Mesenteric fat pad (tissue), 1 donor: ENCODE data around the gene OPHN1. TPM values are rescaled to one million over a fixed set of nuclear protein-coding genes. Genes with fewer than 3 reads are reported as not detected.

Experiments
- DNase-seq: peaks from one replicate; pipeline ENCODE4 v3.0.0-alpha.2; 2020; ENCODE audit warnings: low spot score
- total RNA-seq: library from RNA; stranded (reverse); fragmentation: NEBNext Ultra II Directional; extraction: Animal tissue kit (Norgen Biotek cat#: 25700); gene quantifications from one replicate; pipeline ENCODE4 v1.2.1, GENCODE V29; 2021
- donor health status: DM: yes; HTN: yes; CAD: no.

The OPHN1 gene
- total RNA-seq, 1 donor from 2014 or later: 4.8 TPM

GRCh38 chrX:68254738-68255645 is 178.3 kb downstream of the OPHN1 start:
- DNase-seq: no peak

GRCh38 chrX:68252664-68253063 is 180.6 kb downstream of the OPHN1 start:
- DNase-seq: no peak

- DNase-seq: no peak
Measured at GRCh38 chrX:68249903-68250302, 183.4 kb downstream of the OPHN1 start.

- no peak for DNase-seq
Measured at GRCh38 chrX:68249401-68249831, 183.9 kb downstream of the OPHN1 start.

DNA sequence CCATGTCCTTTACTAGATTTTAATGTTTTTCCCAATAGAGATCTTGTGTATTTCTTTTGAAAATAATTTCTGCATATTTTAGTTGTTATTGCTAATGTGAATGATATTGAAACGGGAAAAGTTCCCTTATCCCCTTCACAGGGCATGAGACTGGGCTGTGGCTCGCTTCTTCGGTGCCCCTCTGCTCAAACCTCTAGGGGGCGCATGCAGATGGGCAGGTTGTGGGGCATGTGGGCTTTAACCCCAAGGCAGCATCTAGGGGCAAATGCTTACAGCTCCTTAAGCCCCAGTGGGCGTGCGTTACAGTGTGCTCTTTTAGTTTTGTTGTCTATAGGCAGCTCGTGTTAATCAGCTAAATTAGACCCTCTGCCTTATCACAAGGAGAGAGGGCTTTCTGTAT is 194.7 kb downstream of the OPHN1 start:
- no peak for DNase-seq

DNA sequence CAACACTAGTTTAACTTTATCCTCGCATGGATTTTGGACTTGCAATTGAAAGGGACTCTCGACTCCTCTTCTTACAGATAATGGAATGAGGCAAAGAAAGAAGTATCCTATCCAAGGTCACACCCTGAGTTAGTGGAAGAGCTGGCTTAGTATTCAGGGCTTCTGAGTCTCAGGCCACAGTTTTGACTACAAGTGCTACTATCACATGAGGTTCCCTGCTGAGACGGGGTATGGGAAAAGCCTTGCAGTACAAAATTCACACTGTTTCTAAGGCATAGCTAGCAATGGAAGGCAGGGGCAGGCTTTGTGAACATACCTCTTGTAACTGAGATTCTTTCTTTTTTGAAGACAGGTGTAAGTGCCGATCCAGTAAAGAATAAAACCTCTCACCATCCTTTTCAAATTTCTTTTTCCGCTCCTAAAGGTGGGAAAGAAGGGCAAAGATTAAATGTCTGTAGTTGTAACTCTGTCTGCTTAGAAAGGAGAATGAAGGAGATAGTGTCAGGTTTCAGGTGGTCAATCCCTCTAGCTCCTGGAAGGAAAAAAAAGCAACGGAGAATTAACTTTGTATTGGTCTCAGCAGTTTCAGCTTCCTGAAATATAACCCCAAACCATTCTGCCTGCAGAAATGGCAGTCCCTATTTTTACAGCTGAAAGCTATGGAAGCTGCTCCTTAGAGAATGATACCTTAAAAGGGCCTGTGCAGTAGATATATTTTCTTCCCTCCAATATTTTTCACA is 199.0 kb downstream of the OPHN1 start:
- no peak for DNase-seq

DNA sequence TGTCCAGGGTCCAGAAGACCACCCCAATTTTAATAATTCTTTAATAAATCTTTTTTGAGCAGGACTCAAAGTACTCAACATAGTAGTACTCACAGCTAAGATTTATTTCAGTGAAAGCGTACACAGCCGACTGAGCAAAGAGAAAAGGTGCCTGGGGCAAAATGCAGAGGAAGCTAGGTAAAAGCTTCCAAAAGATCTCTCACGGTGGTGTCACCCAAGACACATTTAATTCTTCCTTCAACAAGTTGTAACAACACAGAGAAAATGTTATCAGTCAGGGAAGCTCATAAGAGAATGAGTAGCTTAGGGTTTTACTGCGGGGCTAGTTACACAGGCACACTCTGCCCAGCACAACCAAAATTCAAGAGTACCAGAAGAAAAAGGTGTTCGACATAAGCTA is 201.1 kb downstream of the OPHN1 start:
- no peak for DNase-seq

- no peak for DNase-seq
Measured at GRCh38 chrX:68209008-68209407, 224.3 kb downstream of the OPHN1 start.

GRCh38 chrX:68204521-68205038 is 228.7 kb downstream of the OPHN1 start:
- no peak for DNase-seq

DNA sequence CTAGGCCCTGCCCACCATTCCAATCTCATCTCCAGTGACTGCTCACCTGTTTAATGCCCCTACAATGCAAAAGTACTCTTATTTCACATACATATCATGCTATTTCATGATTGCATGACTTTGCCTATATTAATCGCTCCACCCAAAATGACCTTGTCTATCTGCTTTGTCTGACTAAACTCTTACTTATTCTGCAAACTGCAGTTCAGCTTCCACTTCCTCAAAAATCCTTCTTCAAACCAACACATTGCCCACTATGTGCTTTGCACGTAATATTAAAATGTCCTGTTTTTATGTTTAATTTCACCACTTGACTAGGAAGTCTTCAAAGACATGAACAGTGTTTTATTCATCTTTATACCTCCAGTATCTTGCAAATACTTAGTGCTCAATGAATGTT is 229.6 kb downstream of the OPHN1 start:
- no peak for DNase-seq

GRCh38 chrX:68203211-68203610 is 230.1 kb downstream of the OPHN1 start:
- DNase-seq: no peak

DNA sequence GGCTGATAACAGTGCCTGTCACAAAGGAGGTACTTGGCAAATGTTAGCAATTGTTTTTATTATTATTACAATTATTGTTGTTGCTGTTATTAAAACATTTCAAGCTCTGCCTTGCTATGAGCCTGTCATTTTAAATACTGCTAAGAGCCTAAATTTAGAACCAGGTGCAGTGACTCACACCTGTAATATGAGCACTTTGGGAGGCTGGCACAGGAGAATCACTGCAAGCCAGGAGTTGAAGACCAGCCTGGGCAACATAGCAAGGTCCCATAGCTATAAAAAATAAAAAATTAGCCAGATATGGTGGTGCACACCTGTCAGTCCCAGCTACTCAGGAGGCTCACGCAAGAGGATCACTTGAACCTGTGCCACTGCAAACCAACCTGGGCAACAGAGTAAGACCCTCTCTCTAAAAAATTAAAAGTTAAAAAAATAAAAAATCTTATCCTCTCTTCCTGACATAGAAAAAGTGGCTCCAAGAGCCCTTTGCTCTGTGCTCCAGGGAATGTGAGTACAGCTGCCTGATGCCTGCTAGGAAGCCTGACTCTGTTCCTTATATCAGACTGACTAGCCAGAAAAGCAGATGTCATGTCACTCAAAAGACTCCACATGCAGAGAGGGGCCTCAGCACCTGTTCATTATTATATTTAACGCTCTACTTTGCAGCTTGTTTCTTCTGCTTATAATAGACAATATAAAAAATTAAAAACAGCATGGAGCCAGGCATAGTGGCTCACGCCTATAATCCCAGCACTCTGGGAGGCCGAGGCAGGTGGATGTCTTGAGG is 234.0 kb downstream of the OPHN1 start:
- no peak for DNase-seq

GRCh38 chrX:68196939-68197791 is 236.1 kb downstream of the OPHN1 start:
- no peak for DNase-seq

DNA sequence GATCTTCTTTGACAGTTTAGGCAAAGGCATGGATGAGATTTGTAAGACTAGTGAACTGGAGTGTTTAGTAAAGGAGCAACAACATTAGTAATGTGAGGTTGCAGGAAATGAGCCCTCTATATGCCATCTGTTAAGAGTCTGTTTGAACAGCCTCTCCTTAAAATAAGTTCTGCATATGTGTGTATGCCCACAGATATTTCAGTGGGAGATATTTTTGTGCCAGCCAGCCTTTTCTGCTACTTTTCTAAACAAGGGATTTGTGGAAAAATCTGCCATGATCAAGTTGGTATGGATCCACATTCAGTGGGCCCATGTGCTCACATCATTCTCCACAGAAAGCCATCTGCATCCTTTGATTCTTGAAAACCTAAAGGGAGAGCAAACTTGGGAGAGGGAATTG is 237.7 kb downstream of the OPHN1 start:
- DNase-seq: no peak

DNA sequence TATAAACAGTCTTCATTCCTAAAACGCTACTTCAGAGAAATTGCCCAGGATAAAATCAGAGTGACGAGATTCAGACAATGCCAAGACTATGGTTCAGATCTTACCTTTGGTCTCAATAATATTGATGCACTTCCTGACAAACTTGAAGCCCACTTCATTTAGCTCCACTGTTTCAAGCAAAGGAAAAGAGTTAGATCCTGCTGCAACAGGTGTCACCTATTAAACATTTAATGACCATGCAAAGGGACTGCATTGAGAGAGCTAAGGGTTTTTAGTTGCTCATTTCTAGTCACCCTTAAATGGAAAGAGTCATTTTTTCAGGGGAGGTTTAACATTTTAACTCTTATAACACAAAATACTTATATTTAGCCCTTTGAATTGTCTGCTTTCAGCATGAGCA is 239.5 kb downstream of the OPHN1 start:
- no peak for DNase-seq

GRCh38 chrX:68193234-68193633 is 240.1 kb downstream of the OPHN1 start:
- no peak for DNase-seq

DNA sequence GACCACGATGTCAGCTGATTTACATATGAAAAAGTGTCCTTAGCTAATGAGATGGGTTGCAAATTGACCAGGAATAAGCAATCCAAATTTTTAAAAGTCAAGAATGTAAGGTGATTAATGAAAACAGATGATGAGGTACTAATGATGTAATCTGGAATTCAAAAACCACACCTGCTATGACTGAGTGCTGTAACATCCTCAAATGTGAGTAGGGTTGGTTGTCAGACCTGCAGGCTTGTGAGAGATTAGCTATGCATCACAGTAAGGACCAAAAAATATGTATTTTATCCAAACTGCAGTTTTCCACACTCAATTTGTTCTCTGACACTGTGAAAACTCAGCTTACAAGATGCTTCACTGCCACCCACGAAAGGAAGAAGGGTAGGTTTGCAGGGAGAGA is 242.5 kb downstream of the OPHN1 start:
- DNase-seq: no peak

DNA sequence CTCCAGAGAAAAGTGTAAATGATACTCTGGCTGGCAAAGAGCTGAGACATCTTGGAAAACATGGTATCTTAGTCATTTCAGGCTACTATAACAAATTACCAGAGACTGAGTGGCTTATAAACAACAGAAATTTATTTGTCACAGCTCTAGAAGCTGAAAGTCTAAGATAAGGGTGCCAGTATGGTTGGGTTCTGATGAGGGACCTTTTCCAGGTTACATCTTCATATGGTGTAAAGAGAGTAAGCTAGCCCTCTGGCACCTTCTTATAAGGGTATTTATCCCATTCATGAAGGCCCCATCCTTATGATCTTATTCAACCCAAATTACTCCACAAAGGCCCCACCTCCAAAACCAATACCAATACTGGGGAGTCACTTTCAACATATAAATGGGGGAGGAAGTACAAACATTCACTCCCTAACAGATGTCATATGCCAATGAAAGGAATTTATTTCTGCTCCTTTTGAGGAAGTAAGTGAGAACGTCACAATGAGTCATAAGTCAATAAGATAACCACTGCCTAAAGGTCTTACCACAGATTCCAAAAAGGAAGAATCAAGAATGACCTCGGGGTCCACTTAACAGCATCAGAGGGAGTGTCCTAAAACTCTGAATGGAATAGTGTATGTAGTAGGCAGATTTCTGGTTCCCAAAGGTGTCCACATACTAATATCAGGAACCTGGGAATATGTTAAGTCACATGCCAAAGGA is 246.6 kb downstream of the OPHN1 start:
- no peak for DNase-seq

DNA sequence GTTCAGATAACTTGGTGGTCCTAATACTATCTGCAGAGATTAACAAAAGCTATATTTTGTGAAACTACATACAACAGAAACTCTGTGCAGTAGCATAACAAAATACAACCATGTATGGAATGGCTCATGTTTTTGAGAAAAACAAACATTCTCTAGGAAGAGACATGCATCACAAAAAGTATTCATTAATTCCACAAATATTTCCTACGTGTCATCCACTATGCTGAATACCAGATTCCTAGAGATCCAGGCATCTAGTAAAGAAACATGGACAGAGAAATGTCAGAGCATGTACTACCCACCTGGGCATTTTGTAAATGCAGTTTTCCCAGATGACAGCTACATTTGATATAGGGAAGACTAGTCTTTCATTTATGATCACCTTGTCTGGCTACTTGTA is 248.1 kb downstream of the OPHN1 start:
- no peak for DNase-seq
